Measurements from ENCODE around the gene TRIM46. TPM values are rescaled to one million over a fixed set of nuclear protein-coding genes. Genes with fewer than 3 reads are reported as not detected.

Gene TRIM46
- polyA plus RNA-seq, 2 of the 4 experiments (the other 2 are of a cell fraction): 1.1 to 2.8 TPM

- FAIRE-seq: no peak
- H3K4me1 ChIP-seq: peaks cover 22% of the 10 kb centered on the region
- 28% methylated on average over 18 of the region's 27 CpGs for WGBS (ENCODE audit: missing lambda C conversion rate)
- peak overlapping the region; percentile 79 for H3K4me3 ChIP-seq
- H3K9me3 ChIP-seq: no peaks in the 10 kb centered on the region
- ChIA-PET POLR2A (interaction anchor here (0.6 to 3.1 kb wide), 7 partner anchors 13 to 575 kb away, joined by 3 to 54 read pairs (median 12); partner anchors contain the start of genes KRTCAP2, MTX1, THBS3 and TRIM46), CTCF (interaction anchor here (1.0 to 6.4 kb wide), 11 partner anchors 8 to 397 kb away, joined by 3 to 176 read pairs (median 14); partner anchors contain the start of genes KRTCAP2, MTX1, THBS3 and TRIM46)
- ATAC-seq: 0 out of 6 replicates have a peak, but pooled peaks of 1 of the 2 experiments have one; percentile 4
- peak overlapping the region; percentile 94 for H3K4me2 ChIP-seq
- no peak for TF ChIP-seq ZC3H11A (IDR thresholded peaks at IDR 0.05)
- peak in 1 of 2 experiments; percentile 48 for DNase-seq (ENCODE audit: low read depth in 1 of 2, low spot score in 1 of 2)
- peak overlapping the region; percentile 84 to 96 for H3K27ac ChIP-seq
Measured at GRCh38 chr1:155195201-155196102, 21.8 kb downstream of the TRIM46 start.

GRCh38 chr1:155196103-155196892 lies 22.6 kb downstream of the TRIM46 start:
- ATAC-seq: no peak
- FAIRE-seq: no peak
- no peak for DNase-seq (ENCODE audit: low read depth in 1 of 2, low spot score in 1 of 2)
- Histone ChIP-seq H3K4me3 (no peak overlapping the region), H3K27ac (peak overlapping the region in 1 of 2 experiments; percentile 96; a peak in 3 of 6 replicates), H3K9me3 (no peaks in the 10 kb centered on the region), H3K4me2 (peak overlapping the region; percentile 94), H3K4me1 (peaks cover 22% of the 10 kb centered on the region)
- TF ChIP-seq HMGXB4 (CRISPR knock-in tag; IDR thresholded peaks at IDR 0.05; ENCODE audit: borderline replicate concordance): no peak
- TF ChIP-seq RARB (CRISPR knock-in tag; IDR thresholded peaks at IDR 0.05): no peak
- no peak for TF ChIP-seq NFE2L2 (conservative IDR thresholded peaks at IDR 0.05; ENCODE audit: low read length)
- TF ChIP-seq HEYL (CRISPR knock-in tag; IDR thresholded peaks at IDR 0.05): no peak
- TF ChIP-seq CEBPB (IDR thresholded peaks at IDR 0.05): no peak
- TF ChIP-seq ZFP36 (IDR thresholded peaks at IDR 0.05; ENCODE audit: borderline replicate concordance, partially characterized antibody): no peak
- TF ChIP-seq RNF2 (IDR thresholded peaks at IDR 0.05; ENCODE audit: borderline replicate concordance, low read depth): no peak
- WGBS (ENCODE audit: missing lambda C conversion rate): 93% methylated on average over 6 of the region's 6 CpGs
- ChIA-PET POLR2A (no interaction called here), CTCF (interaction anchor here (1.0 to 6.4 kb wide), 6 partner anchors 11 to 54 kb away, joined by 3 to 84 read pairs (median 4); partner anchors contain the start of genes KRTCAP2, MTX1 and THBS3)

GRCh38 chr1:155196893-155197638 lies 23.4 kb downstream of the TRIM46 start:
- DNase-seq (ENCODE audit: low read depth in 1 of 2, low spot score in 1 of 2) (no peak), ATAC-seq (no peak), FAIRE-seq (no peak)
- Histone ChIP-seq H3K4me3 (no peak overlapping the region), H3K9me3 (no peaks in the 10 kb centered on the region), H3K4me1 (peaks cover 22% of the 10 kb centered on the region), H3K4me2 (no peak overlapping the region), H3K27ac (no peak overlapping the region)
- 96% methylated on average over 20 of the region's 20 CpGs for WGBS (ENCODE audit: missing lambda C conversion rate)
- CTCF ChIA-PET: interaction anchor here (1.4 to 11.7 kb wide), 4 partner anchors 10 to 53 kb away, joined by 3 to 102 read pairs (median 44); partner anchors contain the start of genes KRTCAP2, MTX1 and THBS3
- no peak for TF ChIP-seq ZNF302 (CRISPR knock-in tag; IDR thresholded peaks at IDR 0.05)
- POLR2A ChIA-PET: interaction anchor here (1.0 kb wide), 1 partner anchor 28 kb away, joined by 3 read pairs; no protein-coding TSS in a partner anchor

- H3K27ac ChIP-seq: no peak overlapping the region
- POLR2A ChIA-PET: interaction anchor here (1.0 kb wide), 1 partner anchor 27 kb away, joined by 3 read pairs; no protein-coding TSS in a partner anchor
- H3K9me3 ChIP-seq: no peaks in the 10 kb centered on the region
- H3K4me2 ChIP-seq: no peak overlapping the region
- DNase-seq (ENCODE audit: low read depth in 1 of 2, low spot score in 1 of 2) (no peak), FAIRE-seq (no peak), ATAC-seq (no peak)
- no peak overlapping the region for H3K4me3 ChIP-seq
- H3K4me1 ChIP-seq: peaks cover 13% of the 10 kb centered on the region
- 92% methylated on average over 15 of the region's 15 CpGs for WGBS (ENCODE audit: missing lambda C conversion rate)
- CTCF ChIA-PET: interaction anchor here (1.4 to 11.7 kb wide), 4 partner anchors 9 to 52 kb away, joined by 3 to 102 read pairs (median 44); partner anchors contain the start of genes KRTCAP2, MTX1 and THBS3
- TF ChIP-seq REST (IDR thresholded peaks at IDR 0.05): no peak
- TF ChIP-seq FOXS1 (CRISPR knock-in tag; IDR thresholded peaks at IDR 0.05): no peak
- no peak for TF ChIP-seq CTCF (IDR thresholded peaks at IDR 0.05)
- TF ChIP-seq GATA3 (IDR thresholded peaks at IDR 0.05; ENCODE audit: borderline replicate concordance): no peak
- no peak for TF ChIP-seq MAX (IDR thresholded peaks at IDR 0.05)
- no peak for TF ChIP-seq JUNB (IDR thresholded peaks at IDR 0.05)
Measured at GRCh38 chr1:155197901-155198546, 24.4 kb downstream of the TRIM46 start.
